Measurements from ENCODE around the gene F10. TPM values are rescaled to one million over a fixed set of nuclear protein-coding genes. Genes with fewer than 3 reads are reported as not detected.
A peak's percentile ranks its signal among the peaks of the same experiment; 100 is the strongest.

F10 gene
- total RNA-seq, 1 experiment from 2014 or later = not detected

- H3K27ac ChIP-seq (ENCODE audit: low read length) = peak overlapping the region; percentile 30; the same call in 1 of the 2 replicates
- intact Hi-C loops (cut with micrococcal nuclease) = no loop called here
Measured at GRCh38 chr13:113178896-113179167, 56.2 kb downstream of the F10 start.

GRCh38 chr13:113179374-113180230, 57.0 kb downstream of the F10 start:
- CTCF ChIA-PET = interaction anchor here (0.6 kb wide), 1 partner anchor 120 kb away, joined by 4 read pairs; no protein-coding TSS in a partner anchor
- Histone ChIP-seq H2AFZ (ENCODE audit: low read length) (no peak overlapping the region), H3F3A (ENCODE audit: low read length, unreplicated experiment) (no peaks in the 10 kb centered on the region), H3K4me3 (ENCODE audit: low read length) (no peak overlapping the region), H3K27me3 (ENCODE audit: low read length) (no peaks in the 10 kb centered on the region), H3K4me2 (ENCODE audit: low read length) (no peak overlapping the region), H3K9ac (ENCODE audit: low read length) (no peak overlapping the region), H4K20me1 (ENCODE audit: low read length) (no peaks in the 10 kb centered on the region), H3K36me3 (ENCODE audit: low read depth, low read length) (peaks cover 25% of the 10 kb centered on the region; the same call in 1 of the 2 replicates), H3K4me1 (ENCODE audit: insufficient read depth, low read length) (peaks cover 18% of the 10 kb centered on the region), H3K27ac (ENCODE audit: low read length) (no peak overlapping the region), H3K9me3 (ENCODE audit: low read length) (no peaks in the 10 kb centered on the region), H3K9me2 (replicated peaks; ENCODE audit: low read length) (no peaks in the 10 kb centered on the region), H3K79me2 (ENCODE audit: low read length) (no peaks in the 10 kb centered on the region)
- intact Hi-C loops (cut with micrococcal nuclease) = no loop called here
- no peak for TF ChIP-seq CTCF (conservative IDR thresholded peaks at IDR 0.05; ENCODE audit: low read depth, low read length)
- TF ChIP-seq EZH2 (IDR thresholded peaks at IDR 0.05; ENCODE audit: low read length, unreplicated experiment) = no peak
- TF ChIP-seq EZH2phosphoT487 (IDR thresholded peaks at IDR 0.05; ENCODE audit: borderline replicate concordance, low read length) = no peak
- POLR2A ChIA-PET (ENCODE audit: unreplicated experiment) = no interaction called here
- no peak for DNase-seq
- no peak for ATAC-seq
- BruUV-seq (replicated peaks) = no TSS peak

More at GRCh38 chr13:113178896-113179167, 56.2 kb downstream of the F10 start:
- Histone ChIP-seq H2AFZ (ENCODE audit: low read length) (no peak overlapping the region), H3K9ac (ENCODE audit: low read length) (no peak overlapping the region), H3K79me2 (ENCODE audit: low read length) (no peaks in the 10 kb centered on the region), H3K9me3 (ENCODE audit: low read length) (no peaks in the 10 kb centered on the region), H3K4me1 (ENCODE audit: insufficient read depth, low read length) (peaks cover 18% of the 10 kb centered on the region), H3K9me2 (replicated peaks; ENCODE audit: low read length) (no peaks in the 10 kb centered on the region), H3K27me3 (ENCODE audit: low read length) (no peaks in the 10 kb centered on the region), H4K20me1 (ENCODE audit: low read length) (no peaks in the 10 kb centered on the region), H3K4me2 (ENCODE audit: low read length) (peak overlapping the region; percentile 57; the same call in 1 of the 2 replicates), H3K4me3 (ENCODE audit: low read length) (no peak overlapping the region), H3K36me3 (ENCODE audit: low read depth, low read length) (peaks cover 25% of the 10 kb centered on the region; the same call in 1 of the 2 replicates), H3F3A (ENCODE audit: low read length, unreplicated experiment) (no peaks in the 10 kb centered on the region)
- ATAC-seq = no peak
- TF ChIP-seq EZH2 (IDR thresholded peaks at IDR 0.05; ENCODE audit: low read length, unreplicated experiment) = no peak
- ChIA-PET POLR2A (ENCODE audit: unreplicated experiment) (interaction anchor here (0.6 kb wide), 1 partner anchor 28 kb away, joined by 3 read pairs; no protein-coding TSS in a partner anchor), CTCF (no interaction called here)
- no peak for DNase-seq
- BruUV-seq (replicated peaks) = no TSS peak

- Histone ChIP-seq H3K4me2 (ENCODE audit: low read length) (no peak overlapping the region), H2AFZ (ENCODE audit: low read length) (no peak overlapping the region), H3F3A (ENCODE audit: low read length, unreplicated experiment) (no peaks in the 10 kb centered on the region), H4K20me1 (ENCODE audit: low read length) (no peaks in the 10 kb centered on the region), H3K27ac (ENCODE audit: low read length) (no peak overlapping the region), H3K9ac (ENCODE audit: low read length) (no peak overlapping the region), H3K9me2 (replicated peaks; ENCODE audit: low read length) (no peaks in the 10 kb centered on the region), H3K4me1 (ENCODE audit: insufficient read depth, low read length) (peaks cover 26% of the 10 kb centered on the region), H3K4me3 (ENCODE audit: low read length) (no peak overlapping the region), H3K79me2 (ENCODE audit: low read length) (peaks cover 20% of the 10 kb centered on the region), H3K27me3 (ENCODE audit: low read length) (no peaks in the 10 kb centered on the region), H3K9me3 (ENCODE audit: low read length) (no peaks in the 10 kb centered on the region), H3K36me3 (ENCODE audit: low read depth, low read length) (peaks cover 38% of the 10 kb centered on the region; the same call in 1 of the 2 replicates)
- no peak for ATAC-seq
- no peak for DNase-seq
- CTCF ChIA-PET = no interaction called here
- POLR2A ChIA-PET (ENCODE audit: unreplicated experiment) = interaction anchor here (0.7 kb wide), 1 partner anchor 1041 kb away, joined by 3 read pairs; no protein-coding TSS in a partner anchor
- BruUV-seq (replicated peaks) = no TSS peak
- intact Hi-C loops (cut with micrococcal nuclease) = no loop called here
- no peak for TF ChIP-seq EZH2 (IDR thresholded peaks at IDR 0.05; ENCODE audit: low read length, unreplicated experiment)
- no peak for TF ChIP-seq CTCF (conservative IDR thresholded peaks at IDR 0.05; ENCODE audit: low read depth, low read length)
Measured at GRCh38 chr13:113182046-113182445, 59.4 kb downstream of the F10 start.

Measured in PC-3 (cell line).